ENCODE data around the gene GOLGA8B.
"Not testable (repeated sequence)": the region's sequence is repeated elsewhere in the genome, so short reads cannot be mapped to it uniquely, and the experiment has no call there.

The GOLGA8B gene

DNA sequence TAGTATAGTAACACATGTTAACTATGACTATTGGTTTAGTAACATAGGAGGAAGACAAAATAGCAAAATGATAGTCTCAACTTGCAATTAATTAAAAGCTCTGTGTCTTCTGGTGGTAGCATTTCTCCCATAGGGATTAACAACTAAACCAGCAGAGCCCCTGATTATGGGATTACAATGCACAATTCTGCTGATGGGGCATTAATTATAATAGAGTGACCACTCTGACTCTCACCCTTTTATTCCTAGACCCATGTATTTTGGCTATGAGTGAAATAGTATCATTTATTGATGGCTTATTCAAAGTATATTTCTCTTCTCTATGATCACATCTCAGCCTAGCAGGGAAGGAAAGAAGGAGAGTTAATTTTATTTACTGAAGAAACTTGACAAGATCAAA, 17.5 kb upstream of the GOLGA8B start:
- Histone ChIP-seq H3K4me1 (ENCODE audit: control insufficient read depth, insufficient read depth, low read length) (no peaks in the 10 kb centered on the region), H3K4me3 (ENCODE audit: insufficient read depth, low read depth, low read length) (no peak overlapping the region), H3K36me3 (ENCODE audit: control insufficient read depth, insufficient read depth, low read length) (no peaks in the 10 kb centered on the region), H3K27me3 (ENCODE audit: control insufficient read depth, insufficient read depth, low read length, poor library complexity, severe bottlenecking) (no peaks in the 10 kb centered on the region), H3K9me3 (ENCODE audit: control insufficient read depth, low read length) (no peaks in the 10 kb centered on the region), H3K27ac (ENCODE audit: insufficient read depth, low read depth, low read length, poor library complexity, severe bottlenecking) (no peak overlapping the region)

GRCh38 chr15:34598799-34599585, 15.5 kb upstream of the GOLGA8B start:
- no peaks in the 10 kb centered on the region for H3K4me1 ChIP-seq (ENCODE audit: control insufficient read depth, insufficient read depth, low read length)
- H3K27me3 ChIP-seq (ENCODE audit: control insufficient read depth, insufficient read depth, low read length, poor library complexity, severe bottlenecking), result no peaks in the 10 kb centered on the region
- no peak overlapping the region for H3K4me3 ChIP-seq (ENCODE audit: insufficient read depth, low read depth, low read length)
- WGBS, 2 experiments, result 88% methylated on average over 2 of the region's 2 CpGs; no CpG with 5 or more reads in 1 of the 2 experiments
- no peaks in the 10 kb centered on the region for H3K36me3 ChIP-seq (ENCODE audit: control insufficient read depth, insufficient read depth, low read length)
- H3K27ac ChIP-seq (ENCODE audit: insufficient read depth, low read depth, low read length, poor library complexity, severe bottlenecking), result no peak overlapping the region
- H3K9me3 ChIP-seq (ENCODE audit: control insufficient read depth, low read length), result no peaks in the 10 kb centered on the region

- Histone ChIP-seq H3K27ac (ENCODE audit: insufficient read depth, low read depth, low read length, poor library complexity, severe bottlenecking) (no peak overlapping the region), H3K27me3 (ENCODE audit: control insufficient read depth, insufficient read depth, low read length, poor library complexity, severe bottlenecking) (no peaks in the 10 kb centered on the region), H3K4me3 (ENCODE audit: insufficient read depth, low read depth, low read length) (no peak overlapping the region), H3K9me3 (ENCODE audit: control insufficient read depth, low read length) (no peaks in the 10 kb centered on the region), H3K4me1 (ENCODE audit: control insufficient read depth, insufficient read depth, low read length) (no peaks in the 10 kb centered on the region), H3K36me3 (ENCODE audit: control insufficient read depth, insufficient read depth, low read length) (no peaks in the 10 kb centered on the region)
Measured at GRCh38 chr15:34597316-34597715, 13.9 kb upstream of the GOLGA8B start.

DNA sequence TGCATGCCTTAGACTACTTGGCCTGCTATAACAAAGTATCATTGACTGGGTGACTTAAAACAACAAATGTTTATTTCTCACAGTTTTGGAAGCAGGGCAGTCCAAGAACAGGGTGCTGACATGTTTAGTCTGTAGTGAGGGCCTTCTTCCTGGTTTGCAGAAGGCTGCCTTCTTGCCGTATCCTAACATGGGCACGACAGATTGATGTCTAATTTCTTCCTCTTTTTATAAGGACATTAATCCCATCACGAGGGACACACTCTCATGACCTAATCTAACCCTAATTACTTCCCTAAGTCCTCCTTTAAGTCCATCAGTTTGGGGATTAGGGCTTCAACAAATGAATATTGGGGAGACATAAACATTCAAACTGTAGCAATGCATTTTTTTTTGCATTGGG, 10.9 kb upstream of the GOLGA8B start:
- WGBS, 2 experiments, result 82 to 89% methylated on average over 3 of the region's 3 CpGs
- Histone ChIP-seq H3K4me1 (ENCODE audit: control insufficient read depth, insufficient read depth, low read length) (no peaks in the 10 kb centered on the region), H3K27ac (ENCODE audit: insufficient read depth, low read depth, low read length, poor library complexity, severe bottlenecking) (no peak overlapping the region), H3K4me3 (ENCODE audit: insufficient read depth, low read depth, low read length) (no peak overlapping the region), H3K9me3 (ENCODE audit: control insufficient read depth, low read length) (no peaks in the 10 kb centered on the region), H3K36me3 (ENCODE audit: control insufficient read depth, insufficient read depth, low read length) (no peaks in the 10 kb centered on the region), H3K27me3 (ENCODE audit: control insufficient read depth, insufficient read depth, low read length, poor library complexity, severe bottlenecking) (no peaks in the 10 kb centered on the region)

- H3K4me3 ChIP-seq (ENCODE audit: insufficient read depth, low read depth, low read length), result no peak overlapping the region
- H3K36me3 ChIP-seq (ENCODE audit: control insufficient read depth, insufficient read depth, low read length), result no peaks in the 10 kb centered on the region
- 85% methylated on average over 5 of the region's 5 CpGs for WGBS, 2 experiments
- no peaks in the 10 kb centered on the region for H3K9me3 ChIP-seq (ENCODE audit: control insufficient read depth, low read length)
- H3K4me1 ChIP-seq (ENCODE audit: control insufficient read depth, insufficient read depth, low read length), result no peaks in the 10 kb centered on the region
- no peaks in the 10 kb centered on the region for H3K27me3 ChIP-seq (ENCODE audit: control insufficient read depth, insufficient read depth, low read length, poor library complexity, severe bottlenecking)
- H3K27ac ChIP-seq (ENCODE audit: insufficient read depth, low read depth, low read length, poor library complexity, severe bottlenecking), result no peak overlapping the region
Measured at GRCh38 chr15:34591306-34591705, 7.9 kb upstream of the GOLGA8B start.

DNA sequence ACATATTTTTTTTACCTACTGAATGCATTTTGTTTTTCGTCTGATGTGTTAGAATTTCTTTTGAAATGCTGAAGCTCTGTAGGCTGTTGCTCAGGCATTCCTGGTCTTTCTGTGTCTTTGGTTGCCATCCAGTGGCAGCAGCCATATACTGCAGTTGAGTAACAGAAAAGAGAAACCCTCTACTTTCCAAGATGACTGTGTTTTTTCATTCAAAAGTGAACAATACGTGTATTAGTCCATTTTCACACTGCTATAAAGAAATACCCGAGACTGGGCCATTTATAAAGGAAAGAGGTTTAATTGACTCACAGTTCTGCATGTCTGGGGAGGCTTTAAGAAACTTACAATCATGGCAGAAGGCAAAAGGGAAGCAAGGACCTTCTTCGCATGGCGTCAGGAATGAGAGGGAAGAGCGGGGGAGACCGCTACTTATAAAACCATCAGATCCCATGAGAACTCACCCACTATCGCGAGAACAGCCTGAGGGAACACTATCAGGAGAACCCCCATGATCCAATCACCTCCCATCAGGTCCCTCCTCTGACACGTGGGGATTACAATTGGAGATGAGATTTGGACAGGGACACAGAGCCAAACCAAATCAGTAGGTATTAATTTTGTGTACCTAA, 4.7 kb upstream of the GOLGA8B start:
- Histone ChIP-seq H3K9me3 (ENCODE audit: control insufficient read depth, low read length) (no peaks in the 10 kb centered on the region), H3K27ac (ENCODE audit: insufficient read depth, low read depth, low read length, poor library complexity, severe bottlenecking) (no peak overlapping the region), H3K4me3 (ENCODE audit: insufficient read depth, low read depth, low read length) (no peak overlapping the region), H3K4me1 (ENCODE audit: control insufficient read depth, insufficient read depth, low read length) (peaks cover 3% of the 10 kb centered on the region), H3K27me3 (ENCODE audit: control insufficient read depth, insufficient read depth, low read length, poor library complexity, severe bottlenecking) (peaks cover 18% of the 10 kb centered on the region), H3K36me3 (ENCODE audit: control insufficient read depth, insufficient read depth, low read length) (no peaks in the 10 kb centered on the region)
- WGBS, 2 experiments, result 36 to 42% methylated on average over 9 to 10 of the region's 10 CpGs

- not testable (repeated sequence) for H3K9me3 ChIP-seq (ENCODE audit: control insufficient read depth, low read length); H3K4me3 ChIP-seq (ENCODE audit: insufficient read depth, low read depth, low read length); H3K4me1 ChIP-seq (ENCODE audit: control insufficient read depth, insufficient read depth, low read length); H3K36me3 ChIP-seq (ENCODE audit: control insufficient read depth, insufficient read depth, low read length); H3K27ac ChIP-seq (ENCODE audit: insufficient read depth, low read depth, low read length, poor library complexity, severe bottlenecking)
- peaks cover 18% of the 10 kb centered on the region for H3K27me3 ChIP-seq (ENCODE audit: control insufficient read depth, insufficient read depth, low read length, poor library complexity, severe bottlenecking)
- 92 to 100% methylated on average over 4 of the region's 4 CpGs for WGBS, 2 experiments
Measured at GRCh38 chr15:34585966-34586365, 2.5 kb upstream of the GOLGA8B start.

GRCh38 chr15:34584996-34585395, 1.5 kb upstream of the GOLGA8B start:
- Histone ChIP-seq H3K36me3 (ENCODE audit: control insufficient read depth, insufficient read depth, low read length) (no peaks in the 10 kb centered on the region), H3K27ac (ENCODE audit: insufficient read depth, low read depth, low read length, poor library complexity, severe bottlenecking) (no peak overlapping the region), H3K4me1 (ENCODE audit: control insufficient read depth, insufficient read depth, low read length) (peaks cover 3% of the 10 kb centered on the region), H3K9me3 (ENCODE audit: control insufficient read depth, low read length) (no peaks in the 10 kb centered on the region), H3K4me3 (ENCODE audit: insufficient read depth, low read depth, low read length) (no peak overlapping the region), H3K27me3 (ENCODE audit: control insufficient read depth, insufficient read depth, low read length, poor library complexity, severe bottlenecking) (peaks cover 18% of the 10 kb centered on the region)
- whole genome bisulfite sequencing, 2 experiments, result 87 to 89% methylated on average over 7 of the region's 7 CpGs

DNA sequence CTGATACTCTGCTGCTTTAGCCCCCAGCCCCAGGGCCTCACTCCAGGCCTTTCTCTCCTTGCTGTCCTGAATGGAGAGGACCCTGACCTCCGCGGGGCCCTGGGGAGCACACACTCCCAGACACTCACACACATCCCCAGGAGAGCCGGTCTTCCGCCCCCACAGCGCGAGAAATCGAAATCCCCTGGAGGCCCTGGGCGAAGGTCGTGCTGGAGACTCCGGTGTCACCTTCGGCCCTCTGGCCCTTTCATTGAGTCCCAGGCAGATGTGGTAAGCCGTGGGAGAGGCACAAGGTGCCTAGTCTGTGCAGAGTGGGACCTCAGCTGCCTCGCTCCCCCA, 848 bp upstream of the GOLGA8B start:
- Histone ChIP-seq H3K9me3 (ENCODE audit: control insufficient read depth, low read length) (no peaks in the 10 kb centered on the region), H3K27me3 (ENCODE audit: control insufficient read depth, insufficient read depth, low read length, poor library complexity, severe bottlenecking) (peaks cover 18% of the 10 kb centered on the region), H3K27ac (ENCODE audit: insufficient read depth, low read depth, low read length, poor library complexity, severe bottlenecking) (no peak overlapping the region), H3K4me3 (ENCODE audit: insufficient read depth, low read depth, low read length) (peak overlapping the region; percentile 80), H3K4me1 (ENCODE audit: control insufficient read depth, insufficient read depth, low read length) (peaks cover 3% of the 10 kb centered on the region), H3K36me3 (ENCODE audit: control insufficient read depth, insufficient read depth, low read length) (no peaks in the 10 kb centered on the region)
- 69 to 73% methylated on average over 13 of the region's 13 CpGs for WGBS, 2 experiments

- peaks cover 3% of the 10 kb centered on the region for H3K4me1 ChIP-seq (ENCODE audit: control insufficient read depth, insufficient read depth, low read length)
- 6% methylated on average over 70 of the region's 70 CpGs for WGBS, 2 experiments
- H3K9me3 ChIP-seq (ENCODE audit: control insufficient read depth, low read length), result no peaks in the 10 kb centered on the region
Measured at GRCh38 chr15:34582461-34583371, 735 bp downstream of the GOLGA8B start.

More at GRCh38 chr15:34582461-34583371, 735 bp downstream of the GOLGA8B start:
- H3K27ac ChIP-seq (ENCODE audit: insufficient read depth, low read depth, low read length, poor library complexity, severe bottlenecking), result no peak overlapping the region
- H3K27me3 ChIP-seq (ENCODE audit: control insufficient read depth, insufficient read depth, low read length, poor library complexity, severe bottlenecking), result peaks cover 18% of the 10 kb centered on the region
- peak overlapping the region; percentile 80 for H3K4me3 ChIP-seq (ENCODE audit: insufficient read depth, low read depth, low read length)
- no peaks in the 10 kb centered on the region for H3K36me3 ChIP-seq (ENCODE audit: control insufficient read depth, insufficient read depth, low read length)

Measured in ectodermal cell (in vitro differentiated cells).